Measurements from ENCODE around the gene ZNF211.

GRCh38 chr19:57599761-57600383 is 33.1 kb upstream of the ZNF211 start, which contains the start of gene ZNF530:
- TF ChIP-seq EZH2phosphoT487 (IDR thresholded peaks at IDR 0.05; ENCODE audit: borderline replicate concordance, low read depth, low read length), result no peak
- TF ChIP-seq CTCF (conservative IDR thresholded peaks at IDR 0.05; ENCODE audit: low read length), result no peak

All from OCI-LY7 (cell line).